SK-N-SH (cell line): Measurements from ENCODE around the gene TNRC6C. TPM values are rescaled to one million over a fixed set of nuclear protein-coding genes. Genes with fewer than 3 reads are reported as not detected.

Experiments used
- CTCF ChIA-PET: fragments of 300-600, 350-600 bp; formaldehyde crosslinking; extraction: SDS; loops from one replicate; lab custom pipeline; 2021; lab: Yijun Ruan, JAX
- POLR2A ChIA-PET: fragments of 350-600 bp; sonication (Branson Sonifier 250); formaldehyde crosslinking; extraction: SDS; loops from one replicate; lab custom pipeline; 2020; ENCODE audit warnings: antibody characterized with exemption, inconsistent platforms; lab: Yijun Ruan, JAX
- DNase-seq: peaks from one replicate; pipeline ENCODE4 v3.0.0; 2012
- H2AFZ ChIP-seq: fragments of 200-600 bp; sonication (generic); 2 replicates; pipeline ENCODE4 v1.8.1; 2016; ENCODE audit warnings: antibody characterized with exemption, mild to moderate bottlenecking, low read depth
- H3F3A ChIP-seq: fragments of 200-600 bp; sonication (generic); replicated peaks from 2 replicates; pipeline ENCODE3; 2016; ENCODE audit warnings: antibody characterized with exemption, mild to moderate bottlenecking; ENCODE audit not compliant: insufficient read depth
- H3K27ac ChIP-seq, 2 experiments: fragments of 200-500 bp in 1 of 2; fragments of 200-600 bp in 1 of 2; sonication (Bioruptor generic) in 1 of 2; sonication (generic), shearing (Covaris generic) in 1 of 2; 2 replicates each; pipeline versions ENCODE4 v1.5.1 to v1.6.1; 2014 to 2016; ENCODE audit warnings: low read depth in 2 of 2, inconsistent platforms in 1 of 2, low read length in 1 of 2, mild to moderate bottlenecking in 1 of 2, mixed read lengths in 1 of 2
- H3K27me3 ChIP-seq: fragments of 200-600 bp; sonication (generic), shearing (Covaris generic); 2 replicates; pipeline ENCODE4 v1.6.1; 2016; ENCODE audit warnings: mixed run types; ENCODE audit not compliant: insufficient read depth
- H3K36me3 ChIP-seq, 2 experiments: fragments of 200-500 bp in 1 of 2; fragments of 200-600 bp in 1 of 2; sonication (Bioruptor generic) in 1 of 2; sonication (generic) in 1 of 2; replicated peaks in 1 of 2; 2 replicates each; pipeline versions ENCODE3 to v1.5.1; 2014 to 2016; ENCODE audit warnings: low read length in 1 of 2, mild to moderate bottlenecking in 1 of 2; ENCODE audit not compliant: insufficient read depth in 2 of 2, control insufficient read depth in 1 of 2
- H3K4me1 ChIP-seq, 2 experiments: fragments of 200-500 bp in 1 of 2; fragments of 200-600 bp in 1 of 2; sonication (Bioruptor generic) in 1 of 2; sonication (generic), shearing (Covaris generic) in 1 of 2; 2 replicates each; pipeline versions ENCODE4 v1.5.1 to v1.6.1; 2014 to 2016; ENCODE audit warnings: low read depth in 1 of 2, low read length in 1 of 2, mixed run types in 1 of 2; ENCODE audit not compliant: insufficient read depth in 2 of 2, control insufficient read depth in 1 of 2
- H3K4me2 ChIP-seq: fragments of 200-600 bp; sonication (generic), shearing (Covaris generic); 2 replicates; pipeline ENCODE4 v1.6.1; 2017; ENCODE audit warnings: mixed run types
- H3K4me3 ChIP-seq, 2 experiments: fragments of 200-500 bp in 1 of 2; fragments of 200-600 bp in 1 of 2; sonication (Bioruptor generic) in 1 of 2; sonication (generic), shearing (Covaris generic) in 1 of 2; 2 replicates each; pipeline versions ENCODE4 v1.5.1 to v1.8.1; 2014 to 2016; ENCODE audit warnings: low read depth in 2 of 2, inconsistent platforms in 1 of 2, low read length in 1 of 2, mild to moderate bottlenecking in 1 of 2, mixed read lengths in 1 of 2, moderate library complexity in 1 of 2
- H3K79me2 ChIP-seq: fragments of 200-600 bp; sonication (generic); 2 replicates; pipeline ENCODE4 v1.8.1; 2017; ENCODE audit warnings: mild to moderate bottlenecking; ENCODE audit not compliant: insufficient read depth
- H3K9ac ChIP-seq: fragments of 200-600 bp; sonication (generic); 2 replicates; pipeline ENCODE4 v1.6.1; 2017; ENCODE audit warnings: mixed run types
- H3K9me2 ChIP-seq: fragments of 200-600 bp; sonication (generic); 2 replicates; pipeline ENCODE4 v1.6.1; 2017; ENCODE audit warnings: mixed run types
- H3K9me3 ChIP-seq: fragments of 200-600 bp; sonication (generic); 2 replicates; pipeline ENCODE4 v1.6.1; 2017; ENCODE audit warnings: mixed run types, mild to moderate bottlenecking, moderate library complexity
- H4K20me1 ChIP-seq: fragments of 200-600 bp; sonication (generic); 2 replicates; pipeline ENCODE4 v1.6.1; 2017; ENCODE audit warnings: mild to moderate bottlenecking, mixed run types; ENCODE audit not compliant: insufficient read depth
- CHD2 ChIP-seq: fragments of 150-350 bp; IDR thresholded peaks from 2 replicates; pipeline ENCODE4 v1.6.1; 2018; ENCODE audit warnings: low read length; ENCODE audit not compliant: partially characterized antibody
- CTCF ChIP-seq: fragments of 200-600 bp; sonication (generic); IDR thresholded peaks from 2 replicates; pipeline ENCODE4 v1.6.1; 2017; ENCODE audit warnings: antibody characterized with exemption, mild to moderate bottlenecking, moderate library complexity
- ELF1 ChIP-seq: IDR thresholded peaks from 2 replicates; pipeline ENCODE4 v1.4.0; 2012
- EP300 ChIP-seq, 2 experiments: IDR thresholded peaks; 2 replicates each; pipeline versions ENCODE4 v1.4.0 to v1.6.1; 2012; ENCODE audit warnings: borderline replicate concordance in 1 of 2, low read depth in 1 of 2, low read length in 1 of 2
- EZH2phosphoT487 ChIP-seq: fragments of 200-600 bp; sonication (generic); IDR thresholded peaks from 2 replicates; pipeline ENCODE4 v1.6.1; 2017; ENCODE audit warnings: low read depth, mixed run types, mild to moderate bottlenecking, antibody characterized with exemption, moderate library complexity, borderline replicate concordance
- FOXJ3 ChIP-seq: sonication (generic); formaldehyde crosslinking; IDR thresholded peaks from 2 replicates; pipeline ENCODE4 v1.5.1; 2020; ENCODE audit warnings: mild to moderate bottlenecking, missing genetic modification reagents
- FOXM1 ChIP-seq: IDR thresholded peaks from 2 replicates; pipeline ENCODE4 v1.4.0; 2012; ENCODE audit warnings: low read depth, mild to moderate bottlenecking
- GABPA ChIP-seq: IDR thresholded peaks from 2 replicates; pipeline ENCODE4 v1.4.0; 2012; ENCODE audit warnings: low read depth, mild to moderate bottlenecking
- JUND ChIP-seq: IDR thresholded peaks from 2 replicates; pipeline ENCODE4 v1.4.0; 2012
- MEF2A ChIP-seq: IDR thresholded peaks from 2 replicates; pipeline ENCODE4 v1.4.0; 2012; ENCODE audit warnings: low read depth, borderline replicate concordance
- NFIC ChIP-seq: IDR thresholded peaks from 2 replicates; pipeline ENCODE4 v1.4.0; 2012; ENCODE audit warnings: borderline replicate concordance
- NRF1 ChIP-seq: IDR thresholded peaks from 2 replicates; pipeline ENCODE4 v1.6.1; 2012; ENCODE audit warnings: low read depth, mild to moderate bottlenecking, low read length
- RAD21 ChIP-seq: IDR thresholded peaks from 2 replicates; pipeline ENCODE4 v1.6.1; 2012; ENCODE audit warnings: mild to moderate bottlenecking, low read length
- RCOR1 ChIP-seq: fragments of 150-350 bp; IDR thresholded peaks from 2 replicates; pipeline ENCODE4 v1.6.1; 2017; ENCODE audit warnings: antibody characterized with exemption, low read length
- RFX5 ChIP-seq: IDR thresholded peaks from 2 replicates; pipeline ENCODE4 v1.6.1; 2012; ENCODE audit warnings: mild to moderate bottlenecking, improper control_type of control experiment, low read length
- RXRA ChIP-seq: IDR thresholded peaks from 2 replicates; pipeline ENCODE4 v1.4.0; 2012; ENCODE audit warnings: low read depth, mild to moderate bottlenecking, borderline replicate concordance
- SIN3A ChIP-seq: IDR thresholded peaks from 2 replicates; pipeline ENCODE4 v1.6.1; 2012; ENCODE audit warnings: low read depth, mild to moderate bottlenecking, low read length, moderate library complexity, borderline replicate concordance
- SMC3 ChIP-seq: IDR thresholded peaks from 2 replicates; pipeline ENCODE4 v1.6.1; 2012; ENCODE audit warnings: low read depth, low read length, improper control_type of control experiment
- TAF1 ChIP-seq: IDR thresholded peaks from 2 replicates; pipeline ENCODE4 v1.6.1; 2012; ENCODE audit warnings: low read depth, mild to moderate bottlenecking, low read length, moderate library complexity, borderline replicate concordance
- TCF12 ChIP-seq: IDR thresholded peaks from 2 replicates; pipeline ENCODE4 v1.4.0; 2012
- TEAD4 ChIP-seq: IDR thresholded peaks from 2 replicates; pipeline ENCODE4 v1.4.0; 2012; ENCODE audit warnings: mild to moderate bottlenecking, borderline replicate concordance; ENCODE audit not compliant: insufficient read depth
- USF2 ChIP-seq: fragments of 150-350 bp; IDR thresholded peaks from 2 replicates; pipeline ENCODE4 v1.6.1; 2017; ENCODE audit warnings: antibody characterized with exemption, low read length, low read depth, borderline replicate concordance
- YY1 ChIP-seq: IDR thresholded peaks from 2 replicates; pipeline ENCODE4 v1.4.0; 2012; ENCODE audit warnings: low read depth, mild to moderate bottlenecking
- WGBS: methylation state at CpG from one replicate; pipeline ENCODE4 v1.1.6; 2017; ENCODE audit warnings: low lambda C conversion rate; 5-methylcytosine and 5-hydroxymethylcytosine counted together
- polyA plus RNA-seq, 3 experiments: library from polyadenylated mRNA; depleted of rRNA; stranded (reverse); fragments of >200 nt; gene quantifications; 2 replicates each; pipeline ENCODE4 v1.2.3, GENCODE V29; 2012
- TF ChIP-seq, protein P1 (sequence below): IDR thresholded peaks from 2 replicates; pipeline ENCODE4; 2012
- TF ChIP-seq, protein P2 (sequence below): IDR thresholded peaks from 2 replicates; pipeline ENCODE4 v1.4.0; 2012; ENCODE audit warnings: low read depth, borderline replicate concordance

TNRC6C gene
- polyA plus RNA-seq, 1 of the 3 experiments (the other 2 are of a cell fraction), result 2.2 TPM

DNA sequence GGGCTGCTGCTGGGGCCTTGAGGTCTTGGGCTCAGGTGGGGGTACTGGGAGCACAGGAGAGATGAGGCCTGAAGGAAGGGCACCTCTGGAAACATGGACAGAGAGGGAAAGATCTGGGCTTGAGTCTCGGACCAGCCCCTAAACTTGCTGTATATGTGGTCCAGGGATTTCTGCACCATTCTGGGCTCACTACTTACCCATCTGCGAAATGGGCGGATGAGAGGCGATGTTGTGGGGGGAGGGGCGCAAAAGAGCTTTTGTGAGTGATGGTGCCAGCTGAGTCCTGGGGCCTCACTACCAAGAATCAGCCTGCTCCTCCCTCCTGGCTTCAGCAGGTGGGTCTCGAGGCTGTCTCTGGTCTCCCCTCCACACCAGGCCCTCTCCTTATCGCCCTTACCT is 188.0 kb downstream of the TNRC6C start:
- Histone ChIP-seq H3K79me2 (no peaks in the 10 kb centered on the region), H3K9me2 (no peaks in the 10 kb centered on the region), H3K36me3 (no peaks in the 10 kb centered on the region), H3K9me3 (no peaks in the 10 kb centered on the region), H4K20me1 (no peaks in the 10 kb centered on the region), H3K4me1 (peaks cover 4 to 19% of the 10 kb centered on the region in 2 experiments; a peak in 2 of 4 replicates), H3K27ac (no peak overlapping the region), H2AFZ (no peak overlapping the region), H3K4me3 (no peak overlapping the region), H3K27me3 (no peaks in the 10 kb centered on the region), H3K9ac (no peak overlapping the region), H3F3A (peaks cover 3% of the 10 kb centered on the region), H3K4me2 (no peak overlapping the region)
- ChIA-PET POLR2A (no interaction called here), CTCF (interaction anchor here (1.0 to 6.2 kb wide), 4 partner anchors 10 to 30 kb away, joined by 3 to 43 read pairs (median 4); partner anchors contain the start of gene TMC8)
- 78% methylated on average over 7 of the region's 7 CpGs for WGBS
- DNase-seq, result no peak
- TF ChIP-seq CTCF, result no peak
- no peak for TF ChIP-seq RFX5
- TF ChIP-seq CHD2, result no peak
- TF ChIP-seq NRF1, result no peak
- TF ChIP-seq TAF1, result no peak
- no peak for TF ChIP-seq RCOR1
- TF ChIP-seq ELF1, result no peak
- no peak for TF ChIP-seq FOXJ3 (CRISPR knock-in tag)
- TF ChIP-seq FOXM1, result no peak

DNA sequence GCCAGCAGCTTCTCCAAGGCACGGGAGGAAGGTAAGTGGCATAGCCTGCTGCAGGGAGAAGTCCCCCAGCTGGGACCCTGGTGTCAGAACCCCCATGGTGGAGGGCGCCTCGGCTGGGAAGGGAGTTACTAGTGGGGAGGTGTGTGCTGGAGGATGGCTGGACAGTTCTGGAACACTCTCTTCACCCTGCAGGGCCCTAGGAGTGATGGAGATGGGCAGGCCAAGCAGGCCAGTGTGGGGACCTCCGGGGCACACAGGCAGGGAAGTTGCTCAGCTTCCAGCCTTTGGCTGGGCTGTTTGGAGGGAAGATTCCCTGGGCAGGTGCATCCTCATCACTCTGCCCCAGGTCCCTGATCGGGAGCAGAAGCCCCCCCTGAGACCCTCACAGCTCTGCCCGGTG is 188.4 kb downstream of the TNRC6C start:
- ChIA-PET CTCF (interaction anchor here (1.0 to 6.2 kb wide), 4 partner anchors 11 to 30 kb away, joined by 3 to 43 read pairs (median 4); partner anchors contain the start of gene TMC8), POLR2A (no interaction called here)
- no peaks in the 10 kb centered on the region for H3K27me3 ChIP-seq
- H3K9ac ChIP-seq, result no peak overlapping the region
- peaks cover 3% of the 10 kb centered on the region for H3F3A ChIP-seq
- no peak overlapping the region for H3K27ac ChIP-seq
- no peak overlapping the region for H3K4me3 ChIP-seq
- H3K79me2 ChIP-seq, result no peaks in the 10 kb centered on the region
- peaks cover 4 to 21% of the 10 kb centered on the region in 2 experiments; a peak in 2 of 4 replicates for H3K4me1 ChIP-seq
- no peaks in the 10 kb centered on the region for H3K9me2 ChIP-seq
- H3K36me3 ChIP-seq, result no peaks in the 10 kb centered on the region
- H4K20me1 ChIP-seq, result no peaks in the 10 kb centered on the region
- no peak for TF ChIP-seq MEF2A
- no peak for TF ChIP-seq TCF12
- TF ChIP-seq, protein P1, sequence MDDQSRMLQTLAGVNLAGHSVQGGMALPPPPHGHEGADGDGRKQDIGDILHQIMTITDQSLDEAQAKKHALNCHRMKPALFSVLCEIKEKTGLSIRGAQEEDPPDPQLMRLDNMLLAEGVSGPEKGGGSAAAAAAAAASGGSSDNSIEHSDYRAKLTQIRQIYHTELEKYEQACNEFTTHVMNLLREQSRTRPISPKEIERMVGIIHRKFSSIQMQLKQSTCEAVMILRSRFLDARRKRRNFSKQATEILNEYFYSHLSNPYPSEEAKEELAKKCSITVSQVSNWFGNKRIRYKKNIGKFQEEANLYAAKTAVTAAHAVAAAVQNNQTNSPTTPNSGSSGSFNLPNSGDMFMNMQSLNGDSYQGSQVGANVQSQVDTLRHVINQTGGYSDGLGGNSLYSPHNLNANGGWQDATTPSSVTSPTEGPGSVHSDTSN, result no peak
- TF ChIP-seq JUND, result no peak
- no peak for TF ChIP-seq GABPA
- TF ChIP-seq RXRA, result no peak
- TF ChIP-seq ELF1, result no peak
- no peak for TF ChIP-seq NRF1
- TF ChIP-seq EZH2phosphoT487, result no peak
- TF ChIP-seq SIN3A, result no peak
- no peak for TF ChIP-seq RAD21
- no peak for TF ChIP-seq EP300 (IDR thresholded peaks at IDR 0.05; ENCODE audit: borderline replicate concordance in 1 of 2, low read depth in 1 of 2, low read length in 1 of 2)
- TF ChIP-seq YY1, result no peak
- no peak for TF ChIP-seq NFIC
- TF ChIP-seq USF2, result no peak
- TF ChIP-seq SMC3, result no peak
- TF ChIP-seq, protein P2, sequence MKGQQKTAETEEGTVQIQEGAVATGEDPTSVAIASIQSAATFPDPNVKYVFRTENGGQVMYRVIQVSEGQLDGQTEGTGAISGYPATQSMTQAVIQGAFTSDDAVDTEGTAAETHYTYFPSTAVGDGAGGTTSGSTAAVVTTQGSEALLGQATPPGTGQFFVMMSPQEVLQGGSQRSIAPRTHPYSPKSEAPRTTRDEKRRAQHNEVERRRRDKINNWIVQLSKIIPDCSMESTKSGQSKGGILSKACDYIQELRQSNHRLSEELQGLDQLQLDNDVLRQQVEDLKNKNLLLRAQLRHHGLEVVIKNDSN, result no peak
- TF ChIP-seq TEAD4, result no peak
- no peak for TF ChIP-seq CHD2
- DNase-seq, result no peak
- WGBS, result 82% methylated on average over 4 of the region's 6 CpGs
- no peaks in the 10 kb centered on the region for H3K9me3 ChIP-seq
- H3K4me2 ChIP-seq, result no peak overlapping the region
- H2AFZ ChIP-seq, result no peak overlapping the region
